ENCODE results near the gene AOC1.
A peak's percentile ranks its signal among the peaks of the same experiment; 100 is the strongest.

AOC1 gene

DNA sequence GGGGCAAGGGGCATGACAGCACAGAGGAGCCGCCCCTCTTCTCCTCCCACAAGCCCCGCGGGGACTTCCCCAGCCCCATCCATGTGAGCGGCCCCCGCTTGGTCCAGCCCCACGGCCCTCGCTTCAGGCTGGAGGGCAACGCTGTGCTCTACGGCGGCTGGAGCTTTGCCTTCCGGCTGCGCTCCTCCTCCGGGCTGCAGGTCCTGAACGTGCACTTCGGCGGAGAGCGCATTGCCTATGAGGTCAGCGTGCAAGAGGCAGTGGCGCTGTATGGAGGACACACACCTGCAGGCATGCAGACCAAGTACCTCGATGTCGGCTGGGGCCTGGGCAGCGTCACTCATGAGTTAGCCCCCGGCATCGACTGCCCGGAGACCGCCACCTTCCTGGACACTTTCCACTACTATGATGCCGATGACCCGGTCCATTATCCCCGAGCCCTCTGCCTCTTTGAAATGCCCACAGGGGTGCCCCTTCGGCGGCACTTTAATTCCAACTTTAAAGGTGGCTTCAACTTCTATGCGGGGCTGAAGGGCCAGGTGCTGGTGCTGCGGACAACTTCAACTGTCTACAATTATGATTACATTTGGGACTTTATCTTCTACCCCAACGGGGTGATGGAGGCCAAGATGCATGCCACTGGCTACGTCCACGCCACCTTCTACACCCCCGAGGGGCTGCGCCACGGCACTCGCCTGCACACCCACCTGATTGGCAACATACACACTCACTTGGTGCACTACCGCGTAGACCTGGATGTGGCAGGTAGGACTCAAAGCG is 5.1 kb downstream of the AOC1 start:
- Histone ChIP-seq H2AFZ (ENCODE audit: insufficient read depth, low read length, poor library complexity) (no peak overlapping the region), H3K23ac (ENCODE audit: low read length) (no peak overlapping the region), H2AK5ac (ENCODE audit: low read length) (no peak overlapping the region), H3K27me3 (ENCODE audit: insufficient read depth, low read length) (no peaks in the 10 kb centered on the region), H3K4ac (ENCODE audit: low read depth, low read length) (no peak overlapping the region), H3K4me3 (ENCODE audit: low read depth, low read length) (peak overlapping the region; percentile 17), H4K12ac (ENCODE audit: low read depth, low read length) (no peak overlapping the region), H4K8ac (ENCODE audit: low read depth, low read length) (no peak overlapping the region), H3K36me3 (ENCODE audit: control insufficient read depth in 1 of 2, insufficient read depth in 2 of 2, low read length in 2 of 2) (no peaks in the 10 kb centered on the region), H3K18ac (ENCODE audit: low read length) (no peak overlapping the region), H3K14ac (ENCODE audit: low read length) (no peak overlapping the region), H2BK120ac (ENCODE audit: insufficient read depth, low read length, poor library complexity) (no peak overlapping the region), H3K79me1 (ENCODE audit: low read length) (no peaks in the 10 kb centered on the region), H3K4me1 (ENCODE audit: control insufficient read depth in 1 of 2, insufficient read depth in 2 of 2, low read length in 2 of 2) (peaks cover 7 to 12% of the 10 kb centered on the region in 2 experiments), H2BK12ac (ENCODE audit: low read length) (no peak overlapping the region), H3K79me2 (ENCODE audit: control insufficient read depth, insufficient read depth, low read length, poor library complexity) (no peaks in the 10 kb centered on the region), H4K91ac (ENCODE audit: low read depth, low read length) (no peak overlapping the region), H2BK5ac (ENCODE audit: low read depth, low read length, poor library complexity) (no peak overlapping the region), H3K9me3 (ENCODE audit: insufficient read depth, low read depth, low read length) (peaks cover 2% of the 10 kb centered on the region), H3K4me2 (ENCODE audit: low read length) (no peak overlapping the region), H3K9ac (ENCODE audit: low read length) (no peak overlapping the region), H3K27ac (ENCODE audit: low read depth, low read length) (no peak overlapping the region)
- WGBS (ENCODE audit: extremely low coverage, insufficient coverage, insufficient read length) = no CpG with 5 or more reads among the region's 43 CpGs
- peak; percentile 48 to 62 for DNase-seq

DNA sequence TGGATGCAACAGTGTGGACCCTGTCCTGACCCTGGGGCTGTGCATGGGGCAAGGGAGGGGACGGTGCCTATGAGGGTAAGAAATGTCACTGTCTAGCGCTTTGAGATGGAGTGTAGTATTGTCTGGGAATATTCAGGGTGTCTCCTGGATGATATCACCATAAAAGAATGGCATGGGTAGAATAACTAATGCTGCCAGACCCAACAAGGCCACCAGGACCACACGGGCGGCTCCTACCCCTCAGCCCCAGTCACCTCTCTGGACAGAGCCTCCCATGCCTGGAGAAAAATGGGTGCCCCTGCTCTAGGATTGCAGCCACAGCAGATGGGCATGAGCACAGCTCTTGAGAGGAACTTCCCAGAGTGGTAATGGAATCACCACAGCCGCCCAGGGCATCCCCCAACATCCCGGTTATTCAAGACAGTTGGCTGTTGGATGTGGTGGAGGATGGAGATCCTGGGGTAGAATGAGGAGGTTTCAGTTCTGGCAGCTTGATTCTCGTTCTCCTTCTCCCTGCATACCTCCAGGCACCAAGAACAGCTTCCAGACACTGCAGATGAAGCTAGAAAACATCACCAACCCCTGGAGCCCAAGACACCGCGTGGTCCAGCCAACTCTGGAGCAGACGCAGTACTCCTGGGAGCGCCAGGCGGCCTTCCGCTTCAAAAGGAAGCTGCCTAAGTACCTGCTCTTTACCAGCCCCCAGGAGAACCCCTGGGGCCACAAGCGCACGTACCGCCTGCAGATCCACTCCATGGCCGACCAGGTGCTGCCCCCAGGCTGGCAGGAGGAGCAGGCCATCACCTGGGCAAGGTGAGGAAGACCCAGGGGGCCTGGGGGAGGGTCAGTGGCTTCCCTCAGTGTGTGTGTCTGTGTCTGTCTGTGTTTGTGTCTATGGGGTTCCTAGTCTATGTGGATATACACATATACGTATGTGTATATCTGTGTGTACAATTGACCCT is 6.2 kb downstream of the AOC1 start:
- Histone ChIP-seq H2BK5ac (ENCODE audit: low read depth, low read length, poor library complexity) (no peak overlapping the region), H3K14ac (ENCODE audit: low read length) (no peak overlapping the region), H3K9ac (ENCODE audit: low read length) (no peak overlapping the region), H2BK120ac (ENCODE audit: insufficient read depth, low read length, poor library complexity) (no peak overlapping the region), H3K4me3 (ENCODE audit: low read depth, low read length) (no peak overlapping the region), H2BK12ac (ENCODE audit: low read length) (no peak overlapping the region), H2AK5ac (ENCODE audit: low read length) (no peak overlapping the region), H3K9me3 (ENCODE audit: insufficient read depth, low read depth, low read length) (peaks cover 2% of the 10 kb centered on the region), H3K27me3 (ENCODE audit: insufficient read depth, low read length) (no peaks in the 10 kb centered on the region), H2AFZ (ENCODE audit: insufficient read depth, low read length, poor library complexity) (no peak overlapping the region), H3K4me2 (ENCODE audit: low read length) (no peak overlapping the region), H3K79me1 (ENCODE audit: low read length) (no peaks in the 10 kb centered on the region), H3K4ac (ENCODE audit: low read depth, low read length) (no peak overlapping the region), H4K91ac (ENCODE audit: low read depth, low read length) (no peak overlapping the region), H3K36me3 (ENCODE audit: control insufficient read depth in 1 of 2, insufficient read depth in 2 of 2, low read length in 2 of 2) (no peaks in the 10 kb centered on the region), H4K8ac (ENCODE audit: low read depth, low read length) (no peak overlapping the region), H3K27ac (ENCODE audit: low read depth, low read length) (no peak overlapping the region), H4K12ac (ENCODE audit: low read depth, low read length) (no peak overlapping the region), H3K79me2 (ENCODE audit: control insufficient read depth, insufficient read depth, low read length, poor library complexity) (no peaks in the 10 kb centered on the region), H3K18ac (ENCODE audit: low read length) (no peak overlapping the region), H3K23ac (ENCODE audit: low read length) (no peak overlapping the region), H3K4me1 (ENCODE audit: control insufficient read depth in 1 of 2, insufficient read depth in 2 of 2, low read length in 2 of 2) (peaks cover 7 to 12% of the 10 kb centered on the region in 2 experiments)
- no peak for DNase-seq
- WGBS (ENCODE audit: extremely low coverage, insufficient coverage, insufficient read length) = no CpG with 5 or more reads among the region's 18 CpGs

DNA sequence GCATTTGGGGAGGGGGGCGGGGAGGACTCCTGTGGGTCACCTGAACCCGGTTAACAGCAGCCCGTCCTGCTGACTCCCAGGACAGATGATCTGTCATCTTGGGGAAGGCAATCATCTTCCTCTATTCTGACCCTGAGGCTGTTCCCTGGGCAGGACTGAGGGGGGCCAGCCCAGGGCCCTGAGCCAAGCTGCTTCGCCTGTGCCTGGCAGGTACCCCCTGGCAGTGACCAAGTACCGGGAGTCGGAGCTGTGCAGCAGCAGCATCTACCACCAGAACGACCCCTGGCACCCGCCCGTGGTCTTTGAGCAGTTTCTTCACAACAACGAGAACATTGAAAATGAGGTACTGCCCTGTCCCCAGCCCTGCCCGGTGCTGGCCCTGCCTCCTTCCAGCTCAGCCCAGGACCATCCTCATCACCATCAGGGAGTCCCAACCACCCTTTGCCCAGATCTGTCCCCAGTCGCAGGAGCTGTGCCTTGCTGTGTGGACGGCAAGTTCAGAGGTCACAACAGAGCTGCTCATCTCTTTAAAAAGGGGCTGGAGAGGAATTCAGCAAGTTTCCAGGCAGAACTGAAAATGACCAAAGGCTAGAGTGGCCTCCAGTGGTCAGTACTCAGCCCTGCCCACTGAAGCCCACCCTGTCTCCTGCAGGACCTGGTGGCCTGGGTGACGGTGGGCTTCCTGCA is 8.1 kb downstream of the AOC1 start:
- H2BK12ac ChIP-seq (ENCODE audit: low read length) = no peak overlapping the region
- no peak overlapping the region for H3K9ac ChIP-seq (ENCODE audit: low read length)
- H4K8ac ChIP-seq (ENCODE audit: low read depth, low read length) = no peak overlapping the region
- H4K12ac ChIP-seq (ENCODE audit: low read depth, low read length) = no peak overlapping the region
- no peak overlapping the region for H3K14ac ChIP-seq (ENCODE audit: low read length)
- no peak overlapping the region for H2AFZ ChIP-seq (ENCODE audit: insufficient read depth, low read length, poor library complexity)
- no peak overlapping the region for H2BK120ac ChIP-seq (ENCODE audit: insufficient read depth, low read length, poor library complexity)
- H3K4me1 ChIP-seq (ENCODE audit: control insufficient read depth in 1 of 2, insufficient read depth in 2 of 2, low read length in 2 of 2) = peaks cover 5 to 8% of the 10 kb centered on the region in 2 experiments
- no peaks in the 10 kb centered on the region for H3K36me3 ChIP-seq (ENCODE audit: control insufficient read depth in 1 of 2, insufficient read depth in 2 of 2, low read length in 2 of 2)
- H3K4me2 ChIP-seq (ENCODE audit: low read length) = no peak overlapping the region
- H3K79me1 ChIP-seq (ENCODE audit: low read length) = no peaks in the 10 kb centered on the region
- no peak overlapping the region for H3K4ac ChIP-seq (ENCODE audit: low read depth, low read length)
- H2BK5ac ChIP-seq (ENCODE audit: low read depth, low read length, poor library complexity) = no peak overlapping the region
- H2AK5ac ChIP-seq (ENCODE audit: low read length) = no peak overlapping the region
- no peaks in the 10 kb centered on the region for H3K79me2 ChIP-seq (ENCODE audit: control insufficient read depth, insufficient read depth, low read length, poor library complexity)
- H3K27ac ChIP-seq (ENCODE audit: low read depth, low read length) = no peak overlapping the region
- no peak overlapping the region for H3K4me3 ChIP-seq (ENCODE audit: low read depth, low read length)
- H4K91ac ChIP-seq (ENCODE audit: low read depth, low read length) = no peak overlapping the region
- H3K9me3 ChIP-seq (ENCODE audit: insufficient read depth, low read depth, low read length) = peaks cover 3% of the 10 kb centered on the region
- WGBS (ENCODE audit: extremely low coverage, insufficient coverage, insufficient read length) = no CpG with 5 or more reads among the region's 14 CpGs
- H3K18ac ChIP-seq (ENCODE audit: low read length) = no peak overlapping the region
- DNase-seq = no peak
- no peak overlapping the region for H3K23ac ChIP-seq (ENCODE audit: low read length)
- H3K27me3 ChIP-seq (ENCODE audit: insufficient read depth, low read length) = no peaks in the 10 kb centered on the region

DNA sequence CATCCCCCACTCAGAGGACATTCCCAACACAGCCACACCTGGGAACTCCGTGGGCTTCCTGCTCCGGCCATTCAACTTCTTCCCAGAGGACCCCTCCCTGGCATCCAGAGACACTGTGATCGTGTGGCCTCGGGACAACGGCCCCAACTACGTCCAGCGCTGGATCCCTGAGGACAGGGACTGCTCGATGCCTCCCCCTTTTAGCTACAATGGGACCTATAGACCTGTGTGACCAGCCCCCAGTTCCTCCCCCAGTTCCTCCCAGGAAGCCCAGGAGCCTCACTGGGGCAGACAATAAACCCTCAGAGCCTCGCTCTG is 8.6 kb downstream of the AOC1 start:
- DNase-seq = no peak
- no peak overlapping the region for H2BK12ac ChIP-seq (ENCODE audit: low read length)
- WGBS (ENCODE audit: extremely low coverage, insufficient coverage, insufficient read length) = no CpG with 5 or more reads among the region's 9 CpGs

More for the DNA sequence above, 8.6 kb downstream of the AOC1 start:
- Histone ChIP-seq H2BK120ac (ENCODE audit: insufficient read depth, low read length, poor library complexity) (no peak overlapping the region), H4K8ac (ENCODE audit: low read depth, low read length) (no peak overlapping the region), H3K4ac (ENCODE audit: low read depth, low read length) (no peak overlapping the region), H3K9me3 (ENCODE audit: insufficient read depth, low read depth, low read length) (peaks cover 3% of the 10 kb centered on the region), H3K9ac (ENCODE audit: low read length) (no peak overlapping the region), H3K4me1 (ENCODE audit: control insufficient read depth in 1 of 2, insufficient read depth in 2 of 2, low read length in 2 of 2) (peaks cover 5 to 7% of the 10 kb centered on the region in 2 experiments), H3K79me2 (ENCODE audit: control insufficient read depth, insufficient read depth, low read length, poor library complexity) (no peaks in the 10 kb centered on the region), H3K27me3 (ENCODE audit: insufficient read depth, low read length) (no peaks in the 10 kb centered on the region), H2BK5ac (ENCODE audit: low read depth, low read length, poor library complexity) (no peak overlapping the region), H2AFZ (ENCODE audit: insufficient read depth, low read length, poor library complexity) (no peak overlapping the region), H3K4me3 (ENCODE audit: low read depth, low read length) (no peak overlapping the region), H3K4me2 (ENCODE audit: low read length) (no peak overlapping the region), H3K23ac (ENCODE audit: low read length) (no peak overlapping the region), H4K91ac (ENCODE audit: low read depth, low read length) (no peak overlapping the region), H3K79me1 (ENCODE audit: low read length) (no peaks in the 10 kb centered on the region), H3K14ac (ENCODE audit: low read length) (no peak overlapping the region), H4K12ac (ENCODE audit: low read depth, low read length) (no peak overlapping the region), H3K27ac (ENCODE audit: low read depth, low read length) (no peak overlapping the region), H3K18ac (ENCODE audit: low read length) (no peak overlapping the region), H2AK5ac (ENCODE audit: low read length) (no peak overlapping the region), H3K36me3 (ENCODE audit: control insufficient read depth in 1 of 2, insufficient read depth in 2 of 2, low read length in 2 of 2) (no peaks in the 10 kb centered on the region)

Measured in trophoblast cell (in vitro differentiated cells and primary cell).